Measurements from ENCODE around the gene ADH1B.

The ADH1B gene

GRCh38 chr4:99264927-99265326, 56.3 kb downstream of the ADH1B start:
- TF ChIP-seq CTCF (IDR thresholded peaks at IDR 0.05; ENCODE audit: insufficient read depth, low read length, poor library complexity, severe bottlenecking): no peak

More at GRCh38 chr4:99264927-99265326, 56.3 kb downstream of the ADH1B start:
- no peaks in the 10 kb centered on the region for H3K27me3 ChIP-seq (replicated peaks; ENCODE audit: control insufficient read depth, insufficient read depth, low read length)
- H3K36me3 ChIP-seq (ENCODE audit: control insufficient read depth, insufficient read depth, low read length): no peaks in the 10 kb centered on the region
- DNase-seq (ENCODE audit: extremely low read depth, insufficient read length): no peak
- H3K4me3 ChIP-seq (replicated peaks; ENCODE audit: low read depth, low read length): no peak overlapping the region
